GM19240 (cell line): ENCODE data around the gene ADGRA3.

Source experiments
- DNase-seq: peaks from one replicate; pipeline ENCODE4 v3.0.0; 2011; ENCODE audit warnings: low spot score; ENCODE audit not compliant: insufficient read length

Gene ADGRA3

GRCh38 chr4:22454216-22454838 lies 61.5 kb downstream of the ADGRA3 start:
- DNase-seq: no peak

DNA sequence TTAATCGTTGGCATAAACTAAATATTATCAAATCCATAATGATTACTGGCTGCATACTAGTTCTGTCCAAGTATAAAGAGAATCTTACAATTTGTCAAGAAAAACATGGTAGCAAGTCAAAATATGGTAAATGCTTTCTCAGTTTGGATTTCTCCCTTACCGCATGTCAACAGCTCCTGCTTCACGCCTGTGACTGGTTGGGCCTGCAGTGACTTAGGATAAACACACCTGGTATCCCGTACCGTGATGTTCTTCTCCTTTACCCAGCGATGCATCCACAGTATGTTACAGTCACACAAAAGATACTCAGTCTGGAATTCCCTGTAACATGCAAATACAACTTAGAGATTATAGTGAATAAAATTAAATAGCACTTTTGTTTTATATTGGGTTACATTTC lies 71.1 kb downstream of the ADGRA3 start:
- no peak for DNase-seq

GRCh38 chr4:22442956-22443355 lies 72.9 kb downstream of the ADGRA3 start:
- DNase-seq: no peak

- DNase-seq: no peak
Observed at GRCh38 chr4:22440999-22441398, 74.9 kb downstream of the ADGRA3 start.

GRCh38 chr4:22439947-22440346 lies 75.9 kb downstream of the ADGRA3 start:
- no peak for DNase-seq

- DNase-seq: no peak
Observed at GRCh38 chr4:22435652-22436051, 80.2 kb downstream of the ADGRA3 start.

DNA sequence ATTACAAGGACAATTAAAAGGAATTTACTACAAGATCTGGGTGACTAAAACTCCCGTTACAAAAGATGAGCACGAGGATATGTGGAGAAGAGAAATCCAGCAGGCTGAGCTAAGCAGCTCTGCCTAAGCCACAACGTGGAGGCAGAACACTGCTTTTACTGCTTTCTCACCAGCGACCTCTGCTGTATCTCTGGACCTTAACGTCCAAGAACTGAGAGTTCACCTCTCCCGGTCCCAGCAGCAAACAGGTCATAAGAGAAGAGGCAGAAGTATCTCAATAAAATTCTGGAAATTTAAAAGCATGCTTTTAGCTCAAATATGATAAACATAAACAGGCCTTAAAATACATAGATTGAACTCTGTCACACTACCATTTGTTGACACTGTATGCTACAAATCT lies 81.0 kb downstream of the ADGRA3 start:
- DNase-seq: no peak

GRCh38 chr4:22430626-22431025 lies 85.2 kb downstream of the ADGRA3 start:
- no peak for DNase-seq

DNA sequence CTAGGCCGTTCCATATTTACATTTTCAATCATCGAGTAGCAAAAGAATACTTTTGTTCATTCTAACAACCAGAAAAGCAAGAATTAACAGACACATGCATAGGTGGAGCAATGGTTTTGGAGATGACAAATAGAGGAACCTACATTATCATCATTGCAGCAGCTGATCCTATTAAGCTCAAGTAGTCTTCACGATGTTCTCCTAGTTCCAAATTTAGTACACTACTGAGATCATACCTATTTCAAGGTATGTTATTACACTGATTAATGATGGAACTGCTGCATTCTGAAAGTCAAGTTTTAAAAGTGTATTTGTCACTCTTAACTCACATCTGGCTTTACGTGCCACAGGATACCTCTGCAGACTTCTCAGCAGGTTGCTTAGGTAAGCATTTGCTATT lies 87.4 kb downstream of the ADGRA3 start:
- no peak for DNase-seq

DNA sequence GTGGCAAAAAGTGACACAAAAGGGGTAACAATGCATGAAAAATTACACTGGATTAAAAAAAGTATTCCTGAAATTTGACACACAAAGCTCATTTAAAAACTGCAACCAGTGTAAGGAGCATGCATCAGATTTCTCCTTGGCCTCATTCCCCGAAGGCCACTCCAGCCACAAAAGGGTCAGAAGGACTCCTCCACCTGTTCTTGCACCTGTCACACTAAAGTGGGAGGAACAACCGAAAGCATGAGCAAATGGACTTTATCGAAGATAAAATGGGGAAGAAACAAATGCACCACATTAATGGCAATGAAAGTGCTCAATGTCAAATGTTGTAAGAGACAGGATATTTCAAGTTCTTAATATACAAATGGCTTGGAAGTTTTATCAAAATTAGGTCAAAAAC lies 88.2 kb downstream of the ADGRA3 start:
- no peak for DNase-seq

- no peak for DNase-seq
Observed at GRCh38 chr4:22420291-22420690, 95.6 kb downstream of the ADGRA3 start.

- DNase-seq: no peak
Observed at GRCh38 chr4:22417408-22417807, 98.5 kb downstream of the ADGRA3 start.

- DNase-seq: no peak
Observed at GRCh38 chr4:22416403-22416802, 99.5 kb downstream of the ADGRA3 start.

DNA sequence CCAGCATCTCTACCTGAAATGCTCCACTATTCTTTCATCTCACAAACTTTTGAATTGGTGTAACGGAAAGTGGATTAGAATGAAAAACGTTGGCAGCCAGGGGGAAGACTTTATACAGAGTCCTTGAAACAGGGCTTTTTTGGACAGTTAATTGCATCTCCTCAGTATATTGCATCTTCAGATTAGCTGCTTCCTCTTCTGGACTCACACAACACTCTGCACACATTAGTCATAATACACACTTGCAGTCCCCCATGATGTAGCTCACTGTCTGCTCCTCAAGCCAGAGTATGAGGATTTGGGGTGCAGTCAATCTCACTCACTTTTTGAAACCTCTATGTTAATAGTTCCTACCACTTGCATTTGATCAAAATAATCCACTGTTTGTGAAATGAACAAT lies 101.0 kb downstream of the ADGRA3 start:
- DNase-seq: no peak

- no peak for DNase-seq
Observed at GRCh38 chr4:22413471-22413870, 102.4 kb downstream of the ADGRA3 start.

- no peak for DNase-seq
Observed at GRCh38 chr4:22412013-22412412, 103.9 kb downstream of the ADGRA3 start.

GRCh38 chr4:22410645-22411247 lies 105.1 kb downstream of the ADGRA3 start:
- no peak for DNase-seq

- no peak for DNase-seq
Observed at GRCh38 chr4:22408474-22408873, 107.4 kb downstream of the ADGRA3 start.

DNA sequence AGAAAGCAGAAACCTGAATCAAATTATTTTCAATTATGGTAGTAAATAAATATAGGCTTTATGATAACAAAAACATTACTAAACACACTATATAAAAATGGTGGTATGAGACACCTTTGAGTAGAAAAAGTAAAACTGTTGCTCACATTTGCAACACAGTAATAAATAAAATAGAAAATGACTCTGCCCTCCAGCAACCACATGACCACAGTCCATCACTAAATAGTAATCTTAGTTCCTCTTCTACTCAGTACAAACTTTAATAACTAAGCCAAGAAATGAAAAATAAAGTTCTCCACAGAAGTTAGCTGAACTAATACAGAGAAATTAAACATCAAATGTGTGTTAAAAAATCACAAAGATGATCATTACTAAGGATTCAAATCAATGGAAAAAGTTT lies 108.5 kb downstream of the ADGRA3 start:
- DNase-seq: no peak

DNA sequence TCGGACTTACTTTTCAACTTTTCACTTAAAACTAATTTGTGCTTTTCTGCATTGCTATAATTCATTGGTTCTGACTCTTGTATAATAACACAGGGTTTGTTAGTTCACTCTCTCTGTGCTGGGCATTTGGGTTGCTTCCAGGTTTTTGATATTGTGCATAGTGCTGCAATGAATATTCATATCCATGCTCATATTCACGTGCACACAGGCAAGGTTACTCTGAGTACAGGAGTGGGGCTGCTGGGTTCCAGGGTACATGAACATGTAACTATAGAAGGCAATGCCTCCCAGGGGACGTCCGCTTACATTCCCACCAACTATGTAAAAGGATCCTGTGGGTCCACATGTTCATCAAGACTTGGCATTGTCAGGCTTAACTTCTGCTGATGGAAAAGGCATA lies 117.2 kb downstream of the ADGRA3 start:
- DNase-seq: no peak

GRCh38 chr4:22391551-22391950 lies 124.3 kb downstream of the ADGRA3 start:
- DNase-seq: no peak

DNA sequence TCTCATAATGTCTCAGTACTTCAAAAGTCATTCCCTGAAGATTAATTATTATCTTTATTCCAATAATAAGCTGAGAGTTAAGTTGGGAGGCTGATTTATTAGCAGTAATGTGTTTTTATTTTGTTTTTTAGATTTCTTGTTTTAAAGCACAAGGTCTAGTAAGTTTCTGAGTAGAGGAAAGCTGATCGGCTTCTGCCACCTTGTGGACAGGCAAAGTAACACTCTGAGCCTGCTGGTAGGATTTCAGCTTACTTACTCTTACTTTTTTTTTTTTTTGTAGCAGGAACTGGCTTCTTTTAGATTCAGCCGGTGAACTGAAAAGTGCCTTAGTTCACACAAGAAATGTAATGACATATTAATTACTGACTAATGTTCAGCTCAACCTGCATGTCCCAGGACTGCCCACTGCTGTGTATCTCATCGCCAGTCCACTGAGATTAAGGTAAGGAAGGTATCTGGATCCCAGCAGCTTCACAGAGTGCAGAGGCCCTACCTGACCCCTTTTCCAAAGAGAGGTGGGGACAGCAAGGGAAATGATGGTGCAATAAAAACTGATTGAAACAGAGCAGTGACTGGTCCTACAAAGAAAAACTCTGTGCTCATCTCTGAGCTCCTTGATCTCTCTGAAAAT lies 126.5 kb downstream of the ADGRA3 start:
- no peak for DNase-seq

GRCh38 chr4:22385611-22386011 lies 130.3 kb downstream of the ADGRA3 start:
- no peak for DNase-seq
